GM12873 (cell line): Measurements from ENCODE around the gene ADORA1.

ENCODE experiments used
- CTCF ChIP-seq: IDR thresholded peaks from 2 replicates; pipeline ENCODE4 v1.5.1; 2012; ENCODE audit warnings: low read depth, mild to moderate bottlenecking, moderate library complexity, low read length, control low read depth; ENCODE audit not compliant: insufficient read depth; ENCODE audit errors: missing control alignments

ADORA1 gene

DNA sequence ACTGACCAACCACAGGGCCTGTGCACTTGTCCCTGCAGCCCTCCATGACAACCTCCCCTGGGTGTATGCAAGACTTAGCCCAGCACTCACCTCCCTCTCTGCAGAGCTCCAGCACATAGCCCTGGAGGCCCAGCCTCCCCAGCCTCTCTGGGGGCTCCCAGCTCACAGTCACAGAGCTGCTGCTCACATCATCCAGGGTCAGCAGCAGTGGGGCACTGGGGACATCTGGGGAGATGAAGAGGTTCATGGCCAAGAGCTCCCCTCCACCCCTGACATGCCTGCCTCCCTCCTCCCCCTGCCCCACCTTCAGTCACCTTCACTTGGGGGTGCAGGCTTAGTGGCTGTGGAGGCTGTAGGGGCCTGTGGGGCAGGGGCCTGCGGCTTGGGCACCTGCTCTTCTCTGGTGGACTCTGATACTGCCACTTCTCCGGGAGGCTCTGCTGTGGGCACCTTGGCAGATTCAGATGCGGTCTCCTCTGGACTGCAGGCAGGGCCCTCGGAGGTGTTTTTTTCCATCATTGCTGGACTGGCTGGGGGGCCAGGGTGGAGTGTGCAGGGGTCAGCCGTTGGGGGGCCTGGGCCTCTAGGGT, 47.8 kb downstream of the ADORA1 start, which contains the start of gene MYBPH:
TSS of gene MYBPH (minus strand) at position 590 of the 590 bp plus-strand sequence. CDS start at position 519, 71 bp downstream.
- TF ChIP-seq CTCF, result no peak

GRCh38 chr1:203175827-203176241, 48.3 kb downstream of the ADORA1 start:
- no peak for TF ChIP-seq CTCF

DNA sequence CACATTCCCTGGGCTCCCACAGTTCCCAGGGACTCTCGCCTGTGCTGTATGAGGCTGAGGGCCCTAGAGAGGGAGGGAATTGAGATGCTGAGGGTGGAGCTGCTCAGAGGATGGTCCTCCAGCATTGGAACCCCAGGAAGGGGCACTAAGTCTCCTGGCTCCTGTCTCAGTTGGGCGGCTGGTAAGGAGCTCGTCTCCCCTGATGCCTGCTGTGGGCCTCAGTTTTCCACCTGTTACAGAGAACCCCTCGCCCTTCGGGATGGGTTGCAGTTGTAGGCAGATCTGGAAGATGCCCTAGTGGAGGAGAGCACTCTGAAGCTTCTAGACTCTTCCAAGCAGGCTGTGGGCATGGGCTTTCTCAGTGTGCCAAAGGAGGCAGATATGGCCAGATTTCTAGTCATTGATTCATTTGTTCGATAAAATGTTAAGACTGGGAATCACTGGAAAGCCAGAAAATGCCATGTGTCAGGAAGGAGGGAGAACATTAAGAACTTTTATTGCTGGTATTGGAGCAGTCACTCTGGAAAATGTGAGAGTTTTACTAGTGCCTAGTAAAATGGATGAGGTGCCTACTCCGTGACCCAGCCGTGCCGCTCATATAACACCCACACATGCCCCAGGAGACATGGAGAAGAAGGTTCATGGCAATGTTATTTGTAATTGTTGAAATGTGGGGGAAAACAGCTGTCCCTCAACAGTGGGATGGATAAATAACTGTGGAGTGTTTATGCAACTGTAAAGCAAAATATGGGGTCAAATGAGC, 48.9 kb downstream of the ADORA1 start:
- TF ChIP-seq CTCF, result no peak

GRCh38 chr1:203177036-203177405, 49.5 kb downstream of the ADORA1 start:
- no peak for TF ChIP-seq CTCF

DNA sequence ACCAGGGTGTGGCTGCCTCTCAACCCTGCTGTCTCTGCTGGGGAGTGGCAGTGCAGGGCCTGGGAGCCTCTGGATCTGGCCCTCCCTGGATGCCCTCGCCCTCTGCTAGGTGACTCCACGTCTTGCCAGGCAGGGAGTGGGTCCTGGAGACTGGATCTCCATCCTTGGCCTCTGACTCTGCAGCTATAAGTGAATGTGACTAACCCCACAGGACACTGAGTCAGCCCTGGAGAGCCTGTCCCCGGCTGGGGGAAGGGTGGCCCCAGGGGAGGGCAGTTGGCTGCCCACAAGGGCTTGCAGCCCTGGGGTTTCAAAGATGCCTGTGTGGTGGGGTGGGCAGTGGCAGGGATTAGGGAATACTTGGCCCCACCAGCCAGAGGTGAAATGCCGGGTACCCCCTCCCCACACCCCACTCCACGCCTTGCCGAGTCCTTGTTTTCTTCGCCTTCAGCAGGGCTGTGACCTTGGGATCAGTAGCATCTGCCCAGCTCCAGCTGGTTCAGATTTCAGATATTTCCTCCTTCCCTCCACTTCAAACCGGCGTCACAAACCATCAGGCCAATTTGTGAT, 50.0 kb downstream of the ADORA1 start:
- no peak for TF ChIP-seq CTCF

- TF ChIP-seq CTCF, result no peak
Measured at GRCh38 chr1:203178083-203178482, 50.6 kb downstream of the ADORA1 start.
